Endodermal cell (in vitro differentiated cells): Measurements from ENCODE around the gene PROSER3. TPM values are rescaled to one million over a fixed set of nuclear protein-coding genes. Genes with fewer than 3 reads are reported as not detected.

Experiments
- DNase-seq: peaks from one replicate; pipeline ENCODE4 v3.0.0-alpha.2; 2017
- H3K27ac ChIP-seq: 2 replicates; pipeline ENCODE4 v1.5.1; 2013; ENCODE audit warnings: mild to moderate bottlenecking, low read depth, low read length, moderate library complexity
- H3K27me3 ChIP-seq: 2 replicates; pipeline ENCODE4 v1.6.1; 2013; ENCODE audit warnings: mild to moderate bottlenecking, low read length, moderate library complexity; ENCODE audit not compliant: insufficient read depth, control insufficient read depth, poor library complexity, severe bottlenecking
- H3K36me3 ChIP-seq: 2 replicates; pipeline ENCODE4 v1.7.0; 2013; ENCODE audit warnings: mild to moderate bottlenecking, low read length, moderate library complexity; ENCODE audit not compliant: control insufficient read depth, insufficient read depth
- H3K4me1 ChIP-seq: one replicate; pipeline ENCODE4 v1.7.0; 2013; ENCODE audit warnings: low read length; ENCODE audit not compliant: control insufficient read depth, insufficient read depth
- H3K4me3 ChIP-seq: 2 replicates; pipeline ENCODE4 v1.5.1; 2013; ENCODE audit warnings: mild to moderate bottlenecking, low read length, moderate library complexity
- H3K9ac ChIP-seq: 2 replicates; pipeline ENCODE4 v1.6.1; 2013; ENCODE audit warnings: mild to moderate bottlenecking, low read length, moderate library complexity; ENCODE audit not compliant: poor library complexity, severe bottlenecking; ENCODE audit errors: extremely low read depth
- H3K9me3 ChIP-seq: 2 replicates; pipeline ENCODE4 v1.6.1; 2013; ENCODE audit warnings: mild to moderate bottlenecking, low read length, moderate library complexity; ENCODE audit not compliant: control insufficient read depth
- H3K27ac Mint-ChIP-seq: 2 replicates; pipeline ENCODE4 v1.8.0; 2020; ENCODE audit warnings: mixed read lengths
- H3K27me3 Mint-ChIP-seq: 2 replicates; pipeline ENCODE4 v1.8.0; 2021; ENCODE audit warnings: mild to moderate bottlenecking, mixed read lengths; ENCODE audit not compliant: insufficient read depth
- H3K36me3 Mint-ChIP-seq: 2 replicates; pipeline ENCODE4 v1.8.0; 2020; ENCODE audit warnings: low read depth, mixed read lengths
- H3K4me1 Mint-ChIP-seq: 2 replicates; pipeline ENCODE4 v1.8.0; 2020; ENCODE audit warnings: mixed read lengths
- H3K4me3 Mint-ChIP-seq: 2 replicates; pipeline ENCODE4 v1.8.0; 2020; ENCODE audit warnings: mild to moderate bottlenecking, moderate library complexity, mixed read lengths
- H3K9me3 Mint-ChIP-seq: 2 replicates; pipeline ENCODE4 v1.8.0; 2020; ENCODE audit warnings: mild to moderate bottlenecking, mixed read lengths
- CTCF ChIP-seq: fragments of 200-600 bp; sonication (generic); conservative IDR thresholded peaks from 2 replicates; pipeline ENCODE4 v1.5.0; 2021; ENCODE audit warnings: antibody characterized with exemption, mild to moderate bottlenecking
- WGBS, 2 experiments: methylation state at CpG; one replicate each; pipeline versions ENCODE4 v1.1.5 to v1.1.7; 2013; ENCODE audit warnings: missing lambda C conversion rate in 2 of 2, mixed read lengths in 1 of 2; ENCODE audit not compliant: insufficient coverage in 1 of 2, insufficient read length in 1 of 2; 5-methylcytosine and 5-hydroxymethylcytosine counted together
- total RNA-seq, 2 donors: library from RNA; stranded (reverse); fragmentation: NEBNext Ultra II Directional in 1 of 2; extraction: Animal tissue kit (Norgen Biotek cat#: 25700) in 1 of 2; gene quantifications; 2 replicates in 1 of 2; 3 replicates in 1 of 2; pipeline ENCODE4 v1.2.1, GENCODE V29; 2021

Gene PROSER3
- total RNA-seq, 2 donors from 2014 or later: 37.8 to 45.4 TPM

DNA sequence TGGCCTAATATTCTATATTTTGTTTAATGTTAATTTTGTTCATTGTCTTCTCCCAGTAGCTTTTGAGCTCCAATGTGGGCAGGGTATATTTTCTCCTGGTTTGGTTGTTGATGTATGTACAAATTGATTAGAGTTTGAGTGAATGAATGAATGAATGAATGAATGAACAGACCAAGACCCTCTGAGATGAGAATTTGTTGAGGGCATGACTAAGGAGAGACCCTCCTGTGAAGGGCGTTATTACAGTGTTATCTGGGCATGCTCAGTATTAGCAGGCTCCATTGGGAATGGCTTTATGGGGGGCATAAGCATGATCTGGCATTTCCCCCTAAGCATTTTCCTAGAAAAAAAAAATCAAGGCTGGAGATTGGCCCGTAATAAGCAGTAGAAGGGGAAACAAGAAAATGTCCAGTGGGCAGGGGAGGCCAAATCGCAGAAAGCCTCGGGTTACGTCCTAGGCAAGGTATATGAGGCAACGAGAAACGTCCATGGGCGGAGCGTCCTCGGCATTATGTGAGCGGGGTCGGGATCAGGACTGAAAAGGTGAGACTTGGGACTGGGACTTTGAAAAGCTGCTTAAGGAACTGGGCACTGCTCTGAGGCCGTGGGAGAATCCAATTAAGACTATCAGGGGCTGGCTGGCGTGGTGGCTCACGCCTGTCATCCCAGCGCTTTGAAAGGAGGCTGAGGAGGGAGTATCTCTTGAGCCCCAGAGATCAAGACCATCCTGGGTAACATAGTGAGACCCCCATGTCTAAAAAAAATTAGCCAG is 16.5 kb downstream of the PROSER3 start:
- Mint-ChIP-seq H3K4me1 (peaks cover 15% of the 10 kb centered on the region), H3K4me3 (peak overlapping the region; percentile 50), H3K36me3 (peaks cover 3% of the 10 kb centered on the region), H3K9me3 (no peaks in the 10 kb centered on the region), H3K27ac (no peak overlapping the region), H3K27me3 (peaks cover 41% of the 10 kb centered on the region)
- 54 to 64% methylated on average over 16 of the region's 16 CpGs for WGBS, 2 experiments
- Histone ChIP-seq H3K9me3 (no peaks in the 10 kb centered on the region), H3K4me3 (peak overlapping the region; percentile 72), H3K27me3 (peaks cover 11% of the 10 kb centered on the region), H3K4me1 (peaks cover 3% of the 10 kb centered on the region), H3K27ac (no peak overlapping the region), H3K36me3 (no peaks in the 10 kb centered on the region), H3K9ac (no peak overlapping the region)
- no peak for DNase-seq
- TF ChIP-seq CTCF: no peak

DNA sequence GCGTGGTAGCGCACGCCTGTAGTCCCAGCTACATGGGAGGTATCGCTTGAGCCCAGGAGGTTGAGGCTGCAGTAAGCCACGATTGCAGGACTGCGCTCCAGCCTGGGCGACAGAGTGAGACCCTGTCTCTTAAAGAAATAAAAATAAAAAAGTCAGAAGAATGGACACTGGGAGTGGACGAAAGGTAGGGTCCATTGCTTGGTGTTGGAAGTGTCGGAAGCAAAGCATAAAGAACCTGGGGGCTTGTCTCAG is 17.0 kb downstream of the PROSER3 start:
- TF ChIP-seq CTCF: no peak
- H3K36me3 Mint-ChIP-seq: peaks cover 3% of the 10 kb centered on the region
- DNase-seq: no peak
- no peak overlapping the region for H3K9ac ChIP-seq
- no peaks in the 10 kb centered on the region for H3K9me3 Mint-ChIP-seq
- H3K4me3 Mint-ChIP-seq: peak overlapping the region; percentile 50
- H3K36me3 ChIP-seq: no peaks in the 10 kb centered on the region
- no peak overlapping the region for H3K27ac Mint-ChIP-seq
- WGBS, 2 experiments: 35 to 36% methylated on average over 9 of the region's 9 CpGs
- H3K27ac ChIP-seq: no peak overlapping the region
- H3K4me3 ChIP-seq: peak overlapping the region; percentile 72
- H3K4me1 ChIP-seq: peaks cover 3% of the 10 kb centered on the region
- H3K4me1 Mint-ChIP-seq: peaks cover 15% of the 10 kb centered on the region
- H3K9me3 ChIP-seq: no peaks in the 10 kb centered on the region
- peaks cover 11% of the 10 kb centered on the region for H3K27me3 ChIP-seq
- H3K27me3 Mint-ChIP-seq: peaks cover 41% of the 10 kb centered on the region

DNA sequence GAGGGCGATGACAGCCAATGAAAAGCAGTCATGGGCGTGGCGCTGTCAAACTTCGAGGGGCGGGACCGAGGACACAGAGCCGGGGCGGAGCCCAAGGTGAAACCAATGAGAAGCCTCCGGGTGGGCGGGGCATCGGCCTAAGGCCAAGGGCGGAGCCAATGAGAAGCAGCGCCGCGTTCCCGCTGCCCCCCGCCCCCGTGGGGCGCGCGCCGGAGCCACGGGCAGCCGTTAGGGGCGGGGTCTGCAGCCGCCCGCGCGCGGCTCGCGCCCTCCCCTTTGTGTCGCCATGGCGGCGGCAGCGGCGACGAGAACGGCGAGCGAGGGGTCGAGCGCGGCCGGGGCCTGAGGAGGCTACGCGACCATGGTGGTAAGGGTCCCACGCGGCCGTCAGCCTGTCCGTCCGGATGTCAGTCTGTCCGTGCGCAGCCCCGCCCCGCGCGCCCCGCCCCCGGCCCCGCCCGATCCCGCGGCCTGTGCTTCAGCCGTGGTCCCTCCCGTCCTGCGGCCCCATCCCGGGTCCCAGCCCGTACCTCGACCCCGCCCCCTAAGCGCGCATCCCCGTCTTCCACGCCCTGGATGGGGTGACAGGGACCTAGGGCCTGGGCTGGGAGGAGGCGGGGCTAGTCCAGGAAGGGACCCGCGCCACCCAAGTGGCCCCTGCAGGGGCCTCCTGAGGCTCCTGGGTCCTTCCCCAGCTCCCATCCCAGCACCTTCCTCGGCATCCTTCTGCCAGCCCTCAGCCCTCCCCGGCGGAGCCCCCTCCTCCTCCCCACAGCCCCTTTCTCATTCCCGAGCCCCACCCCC is 17.5 kb downstream of the PROSER3 start, which contains the start of gene ARHGAP33:
Gene ARHGAP33 (plus strand): TSS at position 267 of the 804 bp plus-strand sequence. CDS start 95 bp downstream, at position 362.
- 0% methylated on average over 28 to 82 of the region's 82 CpGs for WGBS, 2 experiments
- H3K9me3 Mint-ChIP-seq: no peaks in the 10 kb centered on the region
- peaks cover 41% of the 10 kb centered on the region for H3K27me3 Mint-ChIP-seq
- H3K4me3 ChIP-seq: peak within 1 kb of the TSS; percentile 72
- H3K4me1 ChIP-seq: peaks cover 3% of the 10 kb centered on the region
- H3K9ac ChIP-seq: no peak within 1 kb of the TSS
- peaks cover 15% of the 10 kb centered on the region for H3K4me1 Mint-ChIP-seq
- no peaks in the 10 kb centered on the region for H3K36me3 Mint-ChIP-seq
- no peaks in the 10 kb centered on the region for H3K36me3 ChIP-seq
- peak within 1 kb of the TSS; percentile 63 for H3K27ac ChIP-seq
- peaks cover 11% of the 10 kb centered on the region for H3K27me3 ChIP-seq
- peak within 1 kb of the TSS; percentile 50 for H3K4me3 Mint-ChIP-seq
- H3K27ac Mint-ChIP-seq: no peak within 1 kb of the TSS
- no peaks in the 10 kb centered on the region for H3K9me3 ChIP-seq
- peak; percentile 99 for DNase-seq
- TF ChIP-seq CTCF: no peak
